IMR-90 (cell line): Measurements from ENCODE around the gene ZNF473. TPM values are rescaled to one million over a fixed set of nuclear protein-coding genes. Genes with fewer than 3 reads are reported as not detected.

ENCODE experiments used
- ATAC-seq: fragments of 200-7000 bp; cut with Tn5 transposase; 2 replicates; pipeline ENCODE4 v1.9.1; 2020; ENCODE audit warnings: low read depth, mild to moderate bottlenecking, moderate library complexity
- BruUV-seq: library from RNA; stranded (reverse); fragments of 400-500 nt; replicated peaks from 2 replicates; lab custom pipeline; 2021; lab: Mats Ljungman, UMichigan
- CTCF ChIA-PET: fragments of 300-600 bp; formaldehyde crosslinking; extraction: SDS; loops from one replicate; lab custom pipeline; 2021; ENCODE audit warnings: antibody characterized with exemption; lab: Yijun Ruan, JAX
- POLR2A ChIA-PET: fragments of 300-600 bp; sonication (Branson Sonifier 250); formaldehyde crosslinking; loops from one replicate; lab custom pipeline; 2022; ENCODE audit warnings: antibody characterized with exemption; ENCODE audit not compliant: unreplicated experiment; lab: Charles Lee
- DNase-seq: peaks from one replicate; pipeline ENCODE4 v3.0.0; 2013
- H2AFZ ChIP-seq: replicated peaks from 2 replicates; pipeline ENCODE3; 2013; ENCODE audit warnings: low read length, mild to moderate bottlenecking; ENCODE audit not compliant: poor library complexity
- H2AK5ac ChIP-seq: 2 replicates; pipeline ENCODE4 v1.6.1; 2013; ENCODE audit warnings: low read depth, low read length, inconsistent platforms
- H2AK9ac ChIP-seq: replicated peaks from 2 replicates; pipeline ENCODE3; 2013; ENCODE audit warnings: mild to moderate bottlenecking, low read depth, low read length, moderate library complexity; ENCODE audit not compliant: poor library complexity
- H2BK120ac ChIP-seq: 2 replicates; pipeline ENCODE4 v1.6.1; 2013; ENCODE audit warnings: low read depth, low read length, inconsistent platforms
- H2BK15ac ChIP-seq: 3 replicates; pipeline ENCODE4 v1.6.1; 2013; ENCODE audit warnings: low read depth, low read length, inconsistent platforms
- H2BK20ac ChIP-seq: 2 replicates; pipeline ENCODE4 v1.6.1; 2013; ENCODE audit warnings: low read depth, mild to moderate bottlenecking, inconsistent platforms, low read length, moderate library complexity
- H2BK5ac ChIP-seq: 2 replicates; pipeline ENCODE4 v1.6.1; 2013; ENCODE audit warnings: mild to moderate bottlenecking, low read depth, low read length, inconsistent platforms; ENCODE audit not compliant: poor library complexity, severe bottlenecking
- H3K14ac ChIP-seq: replicated peaks from 2 replicates; pipeline ENCODE4 v1.6.1; 2013; ENCODE audit warnings: low read depth, low read length, inconsistent platforms
- H3K18ac ChIP-seq: 2 replicates; pipeline ENCODE4 v1.6.1; 2013; ENCODE audit warnings: low read depth, low read length, control low read depth
- H3K23ac ChIP-seq: 2 replicates; pipeline ENCODE4 v1.6.1; 2013; ENCODE audit warnings: low read depth, low read length, inconsistent platforms
- H3K27ac ChIP-seq: 2 replicates; pipeline ENCODE4 v1.5.1; 2013; ENCODE audit warnings: mild to moderate bottlenecking, control low read depth, low read length; ENCODE audit not compliant: insufficient read depth
- H3K27me3 ChIP-seq: 2 replicates; pipeline ENCODE4 v1.6.1; 2013; ENCODE audit warnings: low read length; ENCODE audit not compliant: control insufficient read depth, insufficient read depth
- H3K36me3 ChIP-seq: 2 replicates; pipeline ENCODE4 v1.6.1; 2013; ENCODE audit warnings: low read length, mixed read lengths; ENCODE audit not compliant: control insufficient read depth, insufficient read depth
- H3K4ac ChIP-seq: 2 replicates; pipeline ENCODE4 v1.6.1; 2013; ENCODE audit warnings: low read depth, low read length, inconsistent platforms
- H3K4me1 ChIP-seq: 2 replicates; pipeline ENCODE4 v1.6.1; 2013; ENCODE audit warnings: low read length, mixed read lengths; ENCODE audit not compliant: control insufficient read depth, insufficient read depth
- H3K4me2 ChIP-seq: 2 replicates; pipeline ENCODE4 v1.6.1; 2013; ENCODE audit warnings: low read depth, mild to moderate bottlenecking, control low read depth, low read length, moderate library complexity
- H3K4me3 ChIP-seq: 2 replicates; pipeline ENCODE4 v1.5.1; 2013; ENCODE audit warnings: low read depth, mild to moderate bottlenecking, control low read depth, low read length, moderate library complexity; ENCODE audit not compliant: insufficient read depth
- H3K56ac ChIP-seq: 2 replicates; pipeline ENCODE4 v1.6.1; 2013; ENCODE audit warnings: low read length, inconsistent platforms; ENCODE audit not compliant: insufficient read depth; ENCODE audit errors: extremely low read depth
- H3K79me1 ChIP-seq, 2 experiments: 2 replicates each; pipeline ENCODE4 v1.6.1; 2013; ENCODE audit warnings: low read length in 2 of 2, inconsistent platforms in 1 of 2, low read depth in 1 of 2
- H3K9ac ChIP-seq: 2 replicates; pipeline ENCODE4 v1.6.1; 2013; ENCODE audit warnings: low read depth, low read length, control low read depth
- H3K9me1 ChIP-seq: 2 replicates; pipeline ENCODE4 v1.6.1; 2013; ENCODE audit warnings: low read length, inconsistent platforms; ENCODE audit not compliant: insufficient read depth
- H3K9me3 ChIP-seq: 2 replicates; pipeline ENCODE4 v1.6.1; 2013; ENCODE audit warnings: low read length; ENCODE audit not compliant: control insufficient read depth, insufficient read depth
- H4K20me1 ChIP-seq: 2 replicates; pipeline ENCODE4 v1.6.1; 2013; ENCODE audit warnings: low read length, inconsistent platforms; ENCODE audit not compliant: insufficient read depth
- H4K5ac ChIP-seq: 2 replicates; pipeline ENCODE4 v1.6.1; 2013; ENCODE audit warnings: mild to moderate bottlenecking, low read depth, low read length, control low read depth
- H4K8ac ChIP-seq, 2 experiments: 2 replicates each; pipeline ENCODE4 v1.6.1; 2013; ENCODE audit warnings: low read depth in 2 of 2, low read length in 2 of 2, control low read depth in 1 of 2, inconsistent platforms in 1 of 2
- H4K91ac ChIP-seq: 2 replicates; pipeline ENCODE4 v1.6.1; 2013; ENCODE audit warnings: low read depth, low read length, inconsistent platforms; ENCODE audit not compliant: insufficient read depth
- MAFK ChIP-seq: IDR thresholded peaks from 2 replicates; pipeline ENCODE4 v1.6.1; 2012; ENCODE audit warnings: low read depth, low read length, improper control_type of control experiment
- MAZ ChIP-seq: IDR thresholded peaks from 2 replicates; pipeline ENCODE4 v1.6.1; 2012; ENCODE audit warnings: low read depth, mild to moderate bottlenecking, low read length, improper control_type of control experiment, moderate library complexity, borderline replicate concordance
- MXI1 ChIP-seq: IDR thresholded peaks from 2 replicates; pipeline ENCODE4 v1.6.1; 2012; ENCODE audit warnings: low read depth, mild to moderate bottlenecking, low read length, moderate library complexity, borderline replicate concordance
- RCOR1 ChIP-seq: IDR thresholded peaks from 2 replicates; pipeline ENCODE4 v1.6.1; 2012; ENCODE audit warnings: mild to moderate bottlenecking, low read length, improper control_type of control experiment; ENCODE audit not compliant: insufficient replicate concordance
- WGBS, 2 experiments: methylation state at CpG; one replicate each; pipeline versions ENCODE4 v1.1.5 to v1.1.7; 2013; ENCODE audit warnings: missing lambda C conversion rate in 2 of 2; ENCODE audit not compliant: insufficient read length in 1 of 2; ENCODE audit errors: extremely low coverage in 2 of 2; 5-methylcytosine and 5-hydroxymethylcytosine counted together
- dilution Hi-C: fragments of 300-500 bp; cut with HindIII; formaldehyde crosslinking; loops from one replicate; pipeline ENCODE4 v1.14.3; 2018; ENCODE audit warnings: low sequenced_read_pairs; ENCODE audit not compliant: unreplicated experiment
- in situ Hi-C: fragments of 300-500 bp; cut with MboI; formaldehyde crosslinking; loops from 3 replicates; pipeline ENCODE4 v1.14.3; 2019; ENCODE audit warnings: low sequenced_read_pairs, inconsistent platforms, mixed read lengths
- intact Hi-C: fragments of 100-400 bp; cut with micrococcal nuclease; formaldehyde crosslinking; loops from 2 replicates; pipeline ENCODE4 v1.10.0; 2022
- polyA plus RNA-seq, 3 experiments: library from polyadenylated mRNA; depleted of rRNA; stranded (reverse); fragments of >200 nt; gene quantifications; 2 replicates each; pipeline ENCODE4 v1.2.3, GENCODE V29; 2012; ENCODE audit warnings: low replicate concordance in 1 of 3
- total RNA-seq: library from RNA; depleted of rRNA; stranded (reverse); fragments of >200 nt; gene quantifications from 2 replicates; pipeline ENCODE4 v1.2.3, GENCODE V29; 2012
- TF ChIP-seq, protein P1 (sequence below): conservative IDR thresholded peaks from 2 replicates; pipeline ENCODE4 v1.5.1; 2012; ENCODE audit warnings: mild to moderate bottlenecking, low read depth, low read length, improper control_type of control experiment

Gene ZNF473
- total and polyA plus RNA-seq, 2 of the 4 experiments (the other 2 are of a cell fraction) = 4.5 to 13.3 TPM

DNA sequence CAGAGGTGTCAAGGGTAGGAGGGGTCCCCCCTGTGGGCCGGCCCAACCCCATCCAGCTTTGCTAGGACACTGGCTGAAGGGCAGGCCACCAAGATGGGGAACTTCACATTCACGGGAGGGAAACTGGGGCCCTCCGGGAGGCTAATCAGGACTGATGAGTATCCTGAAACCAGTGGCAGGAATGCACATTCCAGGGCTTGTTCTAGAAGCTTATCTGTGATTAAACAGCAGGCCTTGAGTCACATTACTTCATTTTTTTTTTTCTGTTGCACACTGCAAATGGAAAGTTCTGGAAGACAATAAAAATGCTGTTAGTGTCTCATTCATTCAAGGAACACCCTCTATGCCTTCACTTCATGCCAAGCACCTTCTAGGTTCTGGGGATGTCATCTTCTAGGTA, 49.3 kb upstream of the ZNF473 start:
- TF ChIP-seq, protein P1, sequence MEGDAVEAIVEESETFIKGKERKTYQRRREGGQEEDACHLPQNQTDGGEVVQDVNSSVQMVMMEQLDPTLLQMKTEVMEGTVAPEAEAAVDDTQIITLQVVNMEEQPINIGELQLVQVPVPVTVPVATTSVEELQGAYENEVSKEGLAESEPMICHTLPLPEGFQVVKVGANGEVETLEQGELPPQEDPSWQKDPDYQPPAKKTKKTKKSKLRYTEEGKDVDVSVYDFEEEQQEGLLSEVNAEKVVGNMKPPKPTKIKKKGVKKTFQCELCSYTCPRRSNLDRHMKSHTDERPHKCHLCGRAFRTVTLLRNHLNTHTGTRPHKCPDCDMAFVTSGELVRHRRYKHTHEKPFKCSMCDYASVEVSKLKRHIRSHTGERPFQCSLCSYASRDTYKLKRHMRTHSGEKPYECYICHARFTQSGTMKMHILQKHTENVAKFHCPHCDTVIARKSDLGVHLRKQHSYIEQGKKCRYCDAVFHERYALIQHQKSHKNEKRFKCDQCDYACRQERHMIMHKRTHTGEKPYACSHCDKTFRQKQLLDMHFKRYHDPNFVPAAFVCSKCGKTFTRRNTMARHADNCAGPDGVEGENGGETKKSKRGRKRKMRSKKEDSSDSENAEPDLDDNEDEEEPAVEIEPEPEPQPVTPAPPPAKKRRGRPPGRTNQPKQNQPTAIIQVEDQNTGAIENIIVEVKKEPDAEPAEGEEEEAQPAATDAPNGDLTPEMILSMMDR = 0 out of 2 replicates have a peak, but pooled peaks have one; percentile 8
- TF ChIP-seq MXI1 (no peak), MAFK (no peak), RCOR1 (no peak), MAZ (no peak)
- Histone ChIP-seq H2BK20ac (no peak overlapping the region), H2AK5ac (no peak overlapping the region), H3K79me1 (no peaks in the 10 kb centered on the region), H2BK120ac (no peak overlapping the region), H4K8ac (no peak overlapping the region), H4K5ac (no peak overlapping the region), H3K27ac (no peak overlapping the region), H3K9ac (no peak overlapping the region), H3K56ac (no peak overlapping the region), H3K18ac (no peak overlapping the region), H3K9me1 (peaks cover 3% of the 10 kb centered on the region; the same call in 1 of the 2 replicates), H3K4ac (no peak overlapping the region), H3K36me3 (peaks cover 17% of the 10 kb centered on the region), H3K27me3 (peaks cover 2% of the 10 kb centered on the region; the same call in 1 of the 2 replicates), H4K91ac (no peak overlapping the region), H3K9me3 (no peaks in the 10 kb centered on the region), H2BK5ac (no peak overlapping the region), H3K4me1 (no peaks in the 10 kb centered on the region), H3K4me3 (no peak overlapping the region), H2BK15ac (no peak overlapping the region), H3K14ac (no peak overlapping the region), H2AK9ac (no peak overlapping the region), H3K23ac (no peak overlapping the region), H2AFZ (no peak overlapping the region), H4K20me1 (no peaks in the 10 kb centered on the region; the same call in 1 of the 2 replicates), H3K4me2 (no peak overlapping the region)
- dilution Hi-C loops = no loop called here
- DNase-seq (peak; percentile 19), ATAC-seq (peak; percentile 68)
- ChIA-PET POLR2A (no interaction called here), CTCF (no interaction called here)
- in situ Hi-C loops = no loop called here
- 80% methylated on average over 3 of the region's 3 CpGs; no CpG with 5 or more reads in 1 of the 2 experiments for WGBS, 2 experiments
- BruUV-seq = no TSS peak
- intact Hi-C loops = no loop called here
